SH-SY5Y (cell line): Measurements from ENCODE around the gene TMEM178B.

ENCODE experiments used
- GATA2 ChIP-seq: IDR thresholded peaks from 2 replicates; pipeline ENCODE4 v1.6.1; 2011; ENCODE audit warnings: mild to moderate bottlenecking, low read depth, low read length
- GATA3 ChIP-seq: IDR thresholded peaks from 2 replicates; pipeline ENCODE4 v1.6.1; 2011; ENCODE audit warnings: low read depth, mild to moderate bottlenecking, low read length, moderate library complexity

TMEM178B gene

GRCh38 chr7:141157138-141157765 lies 83.4 kb downstream of the TMEM178B start:
- no peak for TF ChIP-seq GATA3
- TF ChIP-seq GATA2 = no peak

- TF ChIP-seq GATA2 = no peak
- TF ChIP-seq GATA3 = no peak
Observed at GRCh38 chr7:141158561-141158960, 84.7 kb downstream of the TMEM178B start.

- TF ChIP-seq GATA2 = no peak
- no peak for TF ChIP-seq GATA3
Observed at GRCh38 chr7:141160246-141160860, 86.5 kb downstream of the TMEM178B start.

GRCh38 chr7:141161550-141162535 lies 88.0 kb downstream of the TMEM178B start:
- TF ChIP-seq GATA3 (no peak), GATA2 (no peak)

- no peak for TF ChIP-seq GATA3
- TF ChIP-seq GATA2 = no peak
Observed at GRCh38 chr7:141165521-141165920, 91.7 kb downstream of the TMEM178B start.

- no peak for TF ChIP-seq GATA3
- no peak for TF ChIP-seq GATA2
Observed at GRCh38 chr7:141166926-141167325, 93.1 kb downstream of the TMEM178B start.

GRCh38 chr7:141167381-141167964 lies 93.6 kb downstream of the TMEM178B start:
- TF ChIP-seq GATA2 = no peak
- no peak for TF ChIP-seq GATA3

- no peak for TF ChIP-seq GATA3
Observed at GRCh38 chr7:141178486-141179135, 104.7 kb downstream of the TMEM178B start.

GRCh38 chr7:141181812-141182211 lies 107.9 kb downstream of the TMEM178B start:
- TF ChIP-seq GATA2 (no peak), GATA3 (no peak)

GRCh38 chr7:141184532-141185190 lies 110.8 kb downstream of the TMEM178B start:
- no peak for TF ChIP-seq GATA3
- TF ChIP-seq GATA2 = no peak

- TF ChIP-seq GATA2 (no peak), GATA3 (no peak)
Observed at GRCh38 chr7:141185369-141185967, 111.6 kb downstream of the TMEM178B start.

GRCh38 chr7:141189231-141189630 lies 115.4 kb downstream of the TMEM178B start:
- TF ChIP-seq GATA3 (no peak), GATA2 (no peak)

GRCh38 chr7:141190495-141190894 lies 116.6 kb downstream of the TMEM178B start:
- TF ChIP-seq GATA2 (no peak), GATA3 (no peak)

GRCh38 chr7:141191277-141191676 lies 117.4 kb downstream of the TMEM178B start:
- TF ChIP-seq GATA3 (no peak), GATA2 (no peak)
